H9 (cell line): ENCODE results near the gene NR2F2. TPM values are rescaled to one million over a fixed set of nuclear protein-coding genes. Genes with fewer than 3 reads are reported as not detected.

ENCODE experiments used
- DNase-seq: peaks from one replicate; pipeline ENCODE4 v3.0.0-alpha.2; 2017
- H2AFZ ChIP-seq: one replicate; pipeline ENCODE4 v1.6.1; 2013; ENCODE audit warnings: mild to moderate bottlenecking, low read length, control low read depth, moderate library complexity
- H2AK5ac ChIP-seq: 2 replicates; pipeline ENCODE4 v1.6.1; 2013; ENCODE audit warnings: low read length, control low read depth, mixed read lengths; ENCODE audit not compliant: insufficient read length
- H2BK120ac ChIP-seq: one replicate; pipeline ENCODE4 v1.6.1; 2013; ENCODE audit warnings: low read depth, mild to moderate bottlenecking, low read length, control low read depth, inconsistent platforms; ENCODE audit not compliant: poor library complexity, severe bottlenecking
- H2BK12ac ChIP-seq: 2 replicates; pipeline ENCODE4 v1.6.1; 2013; ENCODE audit warnings: low read length, control low read depth, mixed read lengths, low read depth; ENCODE audit not compliant: insufficient read length
- H2BK15ac ChIP-seq: 2 replicates; pipeline ENCODE4 v1.6.1; 2013; ENCODE audit warnings: low read depth, low read length, control low read depth
- H2BK20ac ChIP-seq: one replicate; pipeline ENCODE4 v1.6.1; 2013; ENCODE audit warnings: low read depth, mild to moderate bottlenecking, low read length, control low read depth, inconsistent platforms; ENCODE audit not compliant: poor library complexity, severe bottlenecking
- H2BK5ac ChIP-seq: 2 replicates; pipeline ENCODE4 v1.6.1; 2013; ENCODE audit warnings: low read length, control low read depth, mixed read lengths; ENCODE audit not compliant: insufficient read length
- H3K14ac ChIP-seq: 2 replicates; pipeline ENCODE4 v1.6.1; 2013; ENCODE audit warnings: low read length, control low read depth; ENCODE audit not compliant: insufficient read depth
- H3K18ac ChIP-seq: 2 replicates; pipeline ENCODE4 v1.6.1; 2013; ENCODE audit warnings: low read depth, mild to moderate bottlenecking, mixed read lengths, low read length, control low read depth; ENCODE audit not compliant: insufficient read length
- H3K23ac ChIP-seq: 2 replicates; pipeline ENCODE4 v1.6.1; 2013; ENCODE audit warnings: low read length, control low read depth, mixed read lengths, low read depth; ENCODE audit not compliant: insufficient read length
- H3K23me2 ChIP-seq: 2 replicates; pipeline ENCODE4 v1.6.1; 2013; ENCODE audit warnings: low read depth, mild to moderate bottlenecking, mixed read lengths, low read length, control low read depth; ENCODE audit not compliant: insufficient read length, poor library complexity, severe bottlenecking
- H3K27ac ChIP-seq: 2 replicates; pipeline ENCODE4 v1.5.1; 2013; ENCODE audit warnings: low read length, control low read depth, mixed read lengths, low read depth; ENCODE audit not compliant: insufficient read length
- H3K27me3 ChIP-seq: 2 replicates; pipeline ENCODE4 v1.6.1; 2013; ENCODE audit warnings: low read length, control low read depth, inconsistent platforms; ENCODE audit not compliant: insufficient read depth
- H3K4ac ChIP-seq: 2 replicates; pipeline ENCODE4 v1.6.1; 2013; ENCODE audit warnings: low read depth, mild to moderate bottlenecking, control low read depth, inconsistent platforms, low read length, moderate library complexity
- H3K4me1 ChIP-seq: 2 replicates; pipeline ENCODE4 v1.6.1; 2013; ENCODE audit warnings: low read length, control low read depth, inconsistent platforms; ENCODE audit not compliant: insufficient read depth
- H3K4me2 ChIP-seq: 2 replicates; pipeline ENCODE4 v1.6.1; 2013; ENCODE audit warnings: low read length, control low read depth, mixed read lengths; ENCODE audit not compliant: insufficient read length, insufficient read depth
- H3K56ac ChIP-seq: 2 replicates; pipeline ENCODE4 v1.6.1; 2013; ENCODE audit warnings: low read depth, mild to moderate bottlenecking, mixed read lengths, low read length, control low read depth; ENCODE audit not compliant: insufficient read length
- H3K79me1 ChIP-seq: 2 replicates; pipeline ENCODE4 v1.6.1; 2013; ENCODE audit warnings: low read depth, mild to moderate bottlenecking, moderate library complexity, low read length, control low read depth, inconsistent platforms; ENCODE audit not compliant: insufficient read depth, poor library complexity, severe bottlenecking
- H3K79me2 ChIP-seq: 2 replicates; pipeline ENCODE4 v1.6.1; 2013; ENCODE audit warnings: low read length, control low read depth, inconsistent platforms; ENCODE audit not compliant: insufficient read depth
- H3K9ac ChIP-seq: 2 replicates; pipeline ENCODE4 v1.6.1; 2013; ENCODE audit warnings: low read length, control low read depth, mixed read lengths; ENCODE audit not compliant: insufficient read length; ENCODE audit errors: extremely low read depth
- H3K9me3 ChIP-seq: one replicate; pipeline ENCODE4 v1.6.1; 2013; ENCODE audit warnings: low read depth, low read length, inconsistent platforms; ENCODE audit not compliant: control insufficient read depth
- H3T11ph ChIP-seq: one replicate; pipeline ENCODE4 v1.6.1; 2013; ENCODE audit warnings: mild to moderate bottlenecking, low read length, control low read depth, inconsistent platforms
- H4K20me1 ChIP-seq: one replicate; pipeline ENCODE4 v1.6.1; 2013; ENCODE audit not compliant: control insufficient read depth, insufficient read length, insufficient read depth
- H4K5ac ChIP-seq: 2 replicates; pipeline ENCODE4 v1.6.1; 2013; ENCODE audit warnings: low read depth, mild to moderate bottlenecking, mixed read lengths, low read length, control low read depth; ENCODE audit not compliant: insufficient read length
- H4K8ac ChIP-seq: replicated peaks from 2 replicates; pipeline ENCODE4 v1.6.1; 2013; ENCODE audit warnings: low read length, control low read depth, mixed read lengths, low read depth; ENCODE audit not compliant: insufficient read length
- H4K91ac ChIP-seq: 2 replicates; pipeline ENCODE4 v1.6.1; 2013; ENCODE audit warnings: low read depth, mild to moderate bottlenecking, moderate library complexity, mixed read lengths, low read length, control low read depth; ENCODE audit not compliant: insufficient read length
- H3K27ac Mint-ChIP-seq, 3 experiments: 2 replicates in 2 of 3; 3 replicates in 1 of 3; pipeline ENCODE4 v1.8.0; 2020 to 2021; ENCODE audit warnings: mixed read lengths in 3 of 3, mild to moderate bottlenecking in 1 of 3, moderate library complexity in 1 of 3
- H3K27me3 Mint-ChIP-seq: 2 replicates; pipeline ENCODE4 v1.8.0; 2021; ENCODE audit warnings: low read depth, mild to moderate bottlenecking, moderate library complexity, mixed read lengths
- H3K36me3 Mint-ChIP-seq, 3 experiments: 2 replicates in 2 of 3; 3 replicates in 1 of 3; pipeline ENCODE4 v1.8.0; 2020 to 2021; ENCODE audit warnings: low read depth in 3 of 3, mixed read lengths in 3 of 3; ENCODE audit not compliant: insufficient read depth in 1 of 3
- H3K4me1 Mint-ChIP-seq, 2 experiments: 2 replicates each; pipeline ENCODE4 v1.8.0; 2020; ENCODE audit warnings: mixed read lengths in 2 of 2
- H3K4me3 Mint-ChIP-seq, 2 experiments: 2 replicates in 1 of 2; 3 replicates in 1 of 2; pipeline ENCODE4 v1.8.0; 2020 to 2021; ENCODE audit warnings: mild to moderate bottlenecking in 2 of 2, mixed read lengths in 2 of 2, moderate library complexity in 1 of 2
- H3K9me3 Mint-ChIP-seq, 2 experiments: 2 replicates in 1 of 2; 3 replicates in 1 of 2; pipeline ENCODE4 v1.8.0; 2020; ENCODE audit warnings: mild to moderate bottlenecking in 2 of 2, mixed read lengths in 2 of 2, moderate library complexity in 1 of 2
- WGBS: extraction: QIAGEN DNeasy Blood & Tissue Kit; methylation state at CpG from one replicate; pipeline ENCODE4 v1.1.7; 2013; ENCODE audit warnings: missing lambda C conversion rate, low lambda C conversion rate, mixed read lengths; ENCODE audit not compliant: insufficient read length; ENCODE audit errors: extremely low coverage; 5-methylcytosine and 5-hydroxymethylcytosine counted together
- total RNA-seq: library from RNA; stranded (reverse); gene quantifications from 2 replicates; pipeline ENCODE4 v1.2.1, GENCODE V29; 2021
- TF ChIP-seq, protein P1 (sequence below): fragments of 200-600 bp; sonication (generic); conservative IDR thresholded peaks from 3 replicates; pipeline ENCODE4 v1.8.0; 2021; ENCODE audit warnings: antibody characterized with exemption, mild to moderate bottlenecking

The NR2F2 gene
- total RNA-seq, 1 experiment from 2014 or later = 0.24 TPM

DNA sequence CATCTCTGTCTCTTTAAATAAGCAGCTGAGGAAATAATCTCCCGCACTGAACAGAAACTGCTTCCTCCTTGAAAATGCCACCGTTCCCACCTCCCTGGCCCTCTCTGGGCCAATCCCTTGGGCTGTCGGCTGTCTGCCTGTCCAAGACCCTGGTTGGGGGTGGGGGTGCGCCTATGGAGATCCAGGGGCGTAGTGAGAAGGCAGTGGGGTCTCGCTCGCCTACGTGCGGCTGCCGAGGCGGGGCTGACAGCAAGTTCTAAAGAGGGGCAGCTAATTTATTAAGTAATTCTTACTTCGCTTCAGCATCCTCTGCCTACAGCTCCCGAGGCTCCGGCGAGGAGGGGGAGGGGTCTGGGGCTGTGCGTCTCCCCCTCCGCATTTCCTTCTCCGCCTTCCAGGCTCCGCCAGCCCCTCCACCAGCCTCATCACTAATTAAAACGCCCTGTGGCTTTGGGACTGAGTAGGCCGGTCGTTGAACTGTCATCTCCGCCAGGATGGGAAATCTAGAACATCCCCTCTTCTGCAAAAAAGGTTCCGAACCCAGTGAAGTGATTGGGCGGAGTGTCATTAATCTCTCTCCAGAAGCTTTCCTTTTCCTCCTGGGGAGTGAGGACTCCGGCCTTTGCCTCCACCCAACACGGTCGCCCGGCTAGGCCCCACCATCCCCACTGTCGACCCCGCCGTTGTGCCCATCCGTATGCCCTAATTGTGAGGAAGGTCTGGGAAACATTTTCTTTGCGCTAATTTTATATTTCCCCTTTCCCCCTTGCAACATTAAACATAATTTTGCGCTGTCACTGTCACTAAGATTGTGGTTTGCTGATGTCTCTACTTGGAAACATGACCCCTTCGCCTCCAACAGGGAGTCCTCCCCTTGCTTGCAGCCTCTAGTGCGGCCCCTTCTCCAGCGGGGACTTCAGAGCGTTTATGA, 16.9 kb downstream of the NR2F2 start:
- WGBS = no CpG with 5 or more reads among the region's 39 CpGs
- Histone ChIP-seq H2BK12ac (no peak overlapping the region), H2BK15ac (no peak overlapping the region), H3K9ac (no peak overlapping the region), H3K23ac (no peak overlapping the region), H2BK20ac (no peak overlapping the region), H4K91ac (no peak overlapping the region), H3K14ac (no peak overlapping the region), H2AK5ac (no peak overlapping the region), H3K4me2 (peak overlapping the region; percentile 42), H2BK5ac (no peak overlapping the region), H3K18ac (no peak overlapping the region), H3K79me2 (no peaks in the 10 kb centered on the region), H3K4ac (no peak overlapping the region), H3K27ac (no peak overlapping the region), H4K8ac (no peak overlapping the region), H2BK120ac (no peak overlapping the region), H3K9me3 (no peaks in the 10 kb centered on the region), H3T11ph (no peak overlapping the region), H3K23me2 (peaks cover 5% of the 10 kb centered on the region), H3K27me3 (peaks cover 99% of the 10 kb centered on the region), H3K4me1 (no peaks in the 10 kb centered on the region; the same call in 1 of the 2 replicates), H3K79me1 (no peaks in the 10 kb centered on the region), H4K20me1 (no peaks in the 10 kb centered on the region), H4K5ac (no peak overlapping the region), H2AFZ (no peak overlapping the region), H3K56ac (no peak overlapping the region)
- Mint-ChIP-seq H3K27me3 (no peaks in the 10 kb centered on the region), H3K4me3 (peak overlapping the region in 1 of 2 experiments; percentile 70; a peak in 3 of 5 replicates), H3K4me1 (peaks cover 34 to 78% of the 10 kb centered on the region in 2 experiments), H3K27ac (no peak overlapping the region), H3K36me3 (no peaks in the 10 kb centered on the region; a peak in 1 of 7 replicates), H3K9me3 (peaks cover 0 to 16% of the 10 kb centered on the region in 2 experiments; a peak in 3 of 5 replicates)
- DNase-seq = peak; percentile 79
- TF ChIP-seq, protein P1, sequence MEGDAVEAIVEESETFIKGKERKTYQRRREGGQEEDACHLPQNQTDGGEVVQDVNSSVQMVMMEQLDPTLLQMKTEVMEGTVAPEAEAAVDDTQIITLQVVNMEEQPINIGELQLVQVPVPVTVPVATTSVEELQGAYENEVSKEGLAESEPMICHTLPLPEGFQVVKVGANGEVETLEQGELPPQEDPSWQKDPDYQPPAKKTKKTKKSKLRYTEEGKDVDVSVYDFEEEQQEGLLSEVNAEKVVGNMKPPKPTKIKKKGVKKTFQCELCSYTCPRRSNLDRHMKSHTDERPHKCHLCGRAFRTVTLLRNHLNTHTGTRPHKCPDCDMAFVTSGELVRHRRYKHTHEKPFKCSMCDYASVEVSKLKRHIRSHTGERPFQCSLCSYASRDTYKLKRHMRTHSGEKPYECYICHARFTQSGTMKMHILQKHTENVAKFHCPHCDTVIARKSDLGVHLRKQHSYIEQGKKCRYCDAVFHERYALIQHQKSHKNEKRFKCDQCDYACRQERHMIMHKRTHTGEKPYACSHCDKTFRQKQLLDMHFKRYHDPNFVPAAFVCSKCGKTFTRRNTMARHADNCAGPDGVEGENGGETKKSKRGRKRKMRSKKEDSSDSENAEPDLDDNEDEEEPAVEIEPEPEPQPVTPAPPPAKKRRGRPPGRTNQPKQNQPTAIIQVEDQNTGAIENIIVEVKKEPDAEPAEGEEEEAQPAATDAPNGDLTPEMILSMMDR = no peak
